ENCODE results near the gene ZG16.

ZG16 gene

GRCh38 chr16:29811170-29811895 is 33.3 kb downstream of the ZG16 start:
- peak; percentile 95 for DNase-seq

- peak; percentile 92 for DNase-seq
Measured at GRCh38 chr16:29811896-29812665, 34.0 kb downstream of the ZG16 start, which contains the start of gene PRRT2. PRRT2 (plus strand) TSS chr16:29812193; CDS start chr16:29813055, 862 bp downstream.

- DNase-seq: no peak
Measured at GRCh38 chr16:29812754-29813643, 34.9 kb downstream of the ZG16 start.

GRCh38 chr16:29813644-29814562 is 35.8 kb downstream of the ZG16 start:
- DNase-seq: no peak

GRCh38 chr16:29814592-29814991 is 36.5 kb downstream of the ZG16 start:
- no peak for DNase-seq

- DNase-seq: no peak
Measured at GRCh38 chr16:29815032-29815721, 37.1 kb downstream of the ZG16 start.

- DNase-seq: peak; percentile 99
Measured at GRCh38 chr16:29815793-29816693, 38.0 kb downstream of the ZG16 start, which contains the start of gene PAGR1. PAGR1 (plus strand) TSS chr16:29816152; CDS start chr16:29816526, 374 bp downstream.

- DNase-seq: peak; percentile 71
Measured at GRCh38 chr16:29816694-29817441, 38.8 kb downstream of the ZG16 start.

GRCh38 chr16:29818082-29818481 is 40.0 kb downstream of the ZG16 start:
- DNase-seq: no peak

GRCh38 chr16:29819506-29819905 is 41.5 kb downstream of the ZG16 start:
- DNase-seq: no peak

GRCh38 chr16:29820271-29820701 is 42.2 kb downstream of the ZG16 start, which contains the start of gene MVP:
MVP (plus strand) TSS chr16:29820462; CDS start chr16:29830550, 10,088 bp downstream.
- DNase-seq: peak; percentile 79

GRCh38 chr16:29820730-29821642 is 42.9 kb downstream of the ZG16 start:
- DNase-seq: no peak

- DNase-seq: no peak
Measured at GRCh38 chr16:29821643-29822115, 43.6 kb downstream of the ZG16 start.

- no peak for DNase-seq
Measured at GRCh38 chr16:29824589-29825144, 46.6 kb downstream of the ZG16 start.

GRCh38 chr16:29825145-29826044 is 47.3 kb downstream of the ZG16 start:
- peak; percentile 59 for DNase-seq

GRCh38 chr16:29826342-29826695 is 48.3 kb downstream of the ZG16 start:
- DNase-seq: no peak
